Osteocyte (in vitro differentiated cells): ENCODE data around the gene EXT2. TPM values are rescaled to one million over a fixed set of nuclear protein-coding genes. Genes with fewer than 3 reads are reported as not detected.

ENCODE experiments used
- DNase-seq: peaks from one replicate; pipeline ENCODE4 v3.0.0; 2021; ENCODE audit warnings: mixed read lengths; ENCODE audit not compliant: unreplicated experiment; ENCODE audit errors: extremely low spot score
- H3K27ac Mint-ChIP-seq: one replicate; pipeline ENCODE4 v1.8.0; 2021; ENCODE audit warnings: mild to moderate bottlenecking, mixed read lengths; ENCODE audit not compliant: unreplicated experiment
- H3K27me3 Mint-ChIP-seq: one replicate; pipeline ENCODE4 v1.8.0; 2021; ENCODE audit warnings: mixed read lengths; ENCODE audit not compliant: unreplicated experiment
- H3K36me3 Mint-ChIP-seq: one replicate; pipeline ENCODE4 v1.8.0; 2021; ENCODE audit warnings: mixed read lengths; ENCODE audit not compliant: unreplicated experiment
- H3K4me1 Mint-ChIP-seq: one replicate; pipeline ENCODE4 v1.8.0; 2021; ENCODE audit warnings: mixed read lengths; ENCODE audit not compliant: unreplicated experiment
- H3K4me3 Mint-ChIP-seq: one replicate; pipeline ENCODE4 v1.8.0; 2021; ENCODE audit warnings: mild to moderate bottlenecking, moderate library complexity, mixed read lengths; ENCODE audit not compliant: unreplicated experiment
- H3K9me3 Mint-ChIP-seq: one replicate; pipeline ENCODE4 v1.8.0; 2021; ENCODE audit warnings: mixed read lengths; ENCODE audit not compliant: unreplicated experiment
- CTCF ChIP-seq: fragments of 200-600 bp; sonication (generic); IDR thresholded peaks from 2 replicates; pipeline ENCODE4 v1.5.0; 2021; ENCODE audit warnings: antibody characterized with exemption, mild to moderate bottlenecking, moderate library complexity
- total RNA-seq: library from RNA; stranded (reverse); gene quantifications from 2 replicates; pipeline ENCODE4 v1.2.1, GENCODE V29; 2021

EXT2 gene
- total RNA-seq, 1 donor from 2014 or later = 102 TPM

GRCh38 chr11:44066732-44067141 lies 28.7 kb upstream of the EXT2 start:
- TF ChIP-seq CTCF = no peak
- Mint-ChIP-seq H3K27me3 (peaks cover 49% of the 10 kb centered on the region), H3K27ac (peak overlapping the region; percentile 73), H3K4me1 (peaks cover 15% of the 10 kb centered on the region), H3K4me3 (peak overlapping the region; percentile 69), H3K9me3 (no peaks in the 10 kb centered on the region), H3K36me3 (no peaks in the 10 kb centered on the region)
- DNase-seq = no peak

GRCh38 chr11:44067266-44067665 lies 28.2 kb upstream of the EXT2 start:
- no peak for DNase-seq
- peaks cover 44% of the 10 kb centered on the region for H3K27me3 Mint-ChIP-seq
- no peaks in the 10 kb centered on the region for H3K36me3 Mint-ChIP-seq
- TF ChIP-seq CTCF = no peak
- H3K4me1 Mint-ChIP-seq = peaks cover 15% of the 10 kb centered on the region
- H3K9me3 Mint-ChIP-seq = no peaks in the 10 kb centered on the region
- H3K27ac Mint-ChIP-seq = no peak overlapping the region
- H3K4me3 Mint-ChIP-seq = no peak overlapping the region

GRCh38 chr11:44068180-44068579 lies 27.3 kb upstream of the EXT2 start:
- TF ChIP-seq CTCF = no peak
- Mint-ChIP-seq H3K36me3 (no peaks in the 10 kb centered on the region), H3K4me1 (peaks cover 15% of the 10 kb centered on the region), H3K27me3 (peaks cover 35% of the 10 kb centered on the region), H3K4me3 (no peak overlapping the region), H3K27ac (no peak overlapping the region), H3K9me3 (no peaks in the 10 kb centered on the region)
- no peak for DNase-seq

GRCh38 chr11:44071157-44071556 lies 24.3 kb upstream of the EXT2 start:
- no peak overlapping the region for H3K27ac Mint-ChIP-seq
- no peaks in the 10 kb centered on the region for H3K36me3 Mint-ChIP-seq
- no peak overlapping the region for H3K4me3 Mint-ChIP-seq
- H3K27me3 Mint-ChIP-seq = peaks cover 16% of the 10 kb centered on the region
- no peak for TF ChIP-seq CTCF
- DNase-seq = no peak
- H3K4me1 Mint-ChIP-seq = peaks cover 6% of the 10 kb centered on the region
- no peaks in the 10 kb centered on the region for H3K9me3 Mint-ChIP-seq

GRCh38 chr11:44072757-44073658 lies 22.5 kb upstream of the EXT2 start:
- H3K36me3 Mint-ChIP-seq = no peaks in the 10 kb centered on the region
- peak; percentile 57 for DNase-seq
- no peak for TF ChIP-seq CTCF
- no peak overlapping the region for H3K4me3 Mint-ChIP-seq
- H3K9me3 Mint-ChIP-seq = no peaks in the 10 kb centered on the region
- no peaks in the 10 kb centered on the region for H3K4me1 Mint-ChIP-seq
- H3K27ac Mint-ChIP-seq = no peak overlapping the region
- peaks cover 19% of the 10 kb centered on the region for H3K27me3 Mint-ChIP-seq
